ENCODE results near the gene OSBPL3.

- TF ChIP-seq CTCF (IDR thresholded peaks at IDR 0.05) (no peak), POLR2A (IDR thresholded peaks at IDR 0.05) (no peak)
Observed at GRCh38 chr7:24968165-24968564, 11.8 kb downstream of the OSBPL3 start.

Data from heart left ventricle (tissue), 13 donors.